ENCODE results near the gene SPATA19.

The SPATA19 gene

GRCh38 chr11:133818302-133818701, 27.0 kb downstream of the SPATA19 start:
- H3K9me3 Mint-ChIP-seq: no peaks in the 10 kb centered on the region
- H3K4me3 Mint-ChIP-seq: no peak overlapping the region
- intact Hi-C loops (cut with micrococcal nuclease): no loop called here
- H3K36me3 Mint-ChIP-seq (ENCODE audit: low read depth): no peaks in the 10 kb centered on the region
- H3K27me3 Mint-ChIP-seq: no peaks in the 10 kb centered on the region
- H3K4me1 Mint-ChIP-seq (ENCODE audit: low read depth): no peaks in the 10 kb centered on the region
- no peak overlapping the region for H3K27ac Mint-ChIP-seq

DNA sequence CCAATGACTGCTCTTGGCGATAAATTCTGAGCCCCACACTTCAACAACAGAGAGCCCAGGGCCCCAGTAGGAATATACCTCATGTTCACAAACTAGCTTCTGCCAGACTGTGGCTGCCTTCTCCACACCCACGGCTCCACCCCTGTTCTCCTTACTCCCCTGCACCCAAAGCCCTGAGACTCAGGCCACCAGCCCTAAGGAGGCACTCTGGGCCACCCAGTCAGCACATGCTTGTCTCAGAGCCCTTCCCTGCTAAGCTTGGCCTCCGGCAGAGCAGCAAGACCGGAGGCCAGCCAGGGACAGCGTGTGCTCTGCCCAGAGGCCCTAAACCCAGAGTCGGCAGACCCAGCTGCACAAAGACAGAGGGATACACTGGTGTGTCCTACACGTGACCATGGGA, 27.9 kb downstream of the SPATA19 start:
- intact Hi-C loops (cut with micrococcal nuclease): no loop called here
- Mint-ChIP-seq H3K27ac (no peak overlapping the region), H3K4me3 (no peak overlapping the region), H3K27me3 (no peaks in the 10 kb centered on the region), H3K4me1 (ENCODE audit: low read depth) (no peaks in the 10 kb centered on the region), H3K36me3 (ENCODE audit: low read depth) (no peaks in the 10 kb centered on the region), H3K9me3 (no peaks in the 10 kb centered on the region)

DNA sequence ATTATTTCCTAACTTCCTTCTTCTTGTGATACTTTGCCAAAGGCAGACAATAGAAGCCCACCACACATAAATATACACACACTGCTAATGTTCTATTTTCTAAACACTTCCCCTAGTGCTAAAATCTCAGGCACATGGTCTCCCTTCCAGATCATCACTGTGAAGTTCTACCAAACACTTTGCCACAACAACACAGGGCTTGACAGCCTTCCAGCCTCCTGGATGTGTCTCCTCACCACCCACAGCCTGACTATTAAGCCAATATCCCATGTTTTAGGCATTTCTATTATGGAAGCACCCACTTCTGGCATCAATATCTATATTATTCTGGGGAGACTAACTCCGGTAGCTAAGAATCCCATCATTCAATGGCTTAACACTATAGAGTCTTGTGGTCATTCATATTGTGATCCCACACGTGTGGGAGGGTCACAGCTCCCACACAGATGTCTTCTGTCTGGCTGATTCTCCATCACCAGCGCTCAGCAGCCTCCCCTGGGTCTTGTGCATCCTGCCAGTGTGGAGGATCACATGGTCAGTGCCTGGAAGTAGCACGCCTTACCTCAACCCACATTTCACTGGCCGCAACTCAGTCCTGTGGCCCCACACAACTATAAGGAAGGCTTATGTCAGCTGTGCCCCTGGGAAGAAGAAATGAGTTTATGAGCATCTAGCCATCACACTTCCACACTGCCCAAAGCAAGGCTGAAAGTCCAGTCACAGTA, 29.0 kb downstream of the SPATA19 start:
- no peaks in the 10 kb centered on the region for H3K9me3 Mint-ChIP-seq
- intact Hi-C loops (cut with micrococcal nuclease): no loop called here
- no peaks in the 10 kb centered on the region for H3K27me3 Mint-ChIP-seq
- no peaks in the 10 kb centered on the region for H3K4me1 Mint-ChIP-seq (ENCODE audit: low read depth)
- no peak overlapping the region for H3K27ac Mint-ChIP-seq
- H3K36me3 Mint-ChIP-seq (ENCODE audit: low read depth): no peaks in the 10 kb centered on the region
- no peak overlapping the region for H3K4me3 Mint-ChIP-seq

- Mint-ChIP-seq H3K36me3 (ENCODE audit: low read depth) (no peaks in the 10 kb centered on the region), H3K4me1 (ENCODE audit: low read depth) (no peaks in the 10 kb centered on the region), H3K9me3 (no peaks in the 10 kb centered on the region), H3K27me3 (no peaks in the 10 kb centered on the region), H3K27ac (no peak overlapping the region), H3K4me3 (no peak overlapping the region)
- intact Hi-C loops (cut with micrococcal nuclease): no loop called here
These were observed 29.7 kb downstream of the SPATA19 start for GRCh38 chr11:133815636-133816035.

DNA sequence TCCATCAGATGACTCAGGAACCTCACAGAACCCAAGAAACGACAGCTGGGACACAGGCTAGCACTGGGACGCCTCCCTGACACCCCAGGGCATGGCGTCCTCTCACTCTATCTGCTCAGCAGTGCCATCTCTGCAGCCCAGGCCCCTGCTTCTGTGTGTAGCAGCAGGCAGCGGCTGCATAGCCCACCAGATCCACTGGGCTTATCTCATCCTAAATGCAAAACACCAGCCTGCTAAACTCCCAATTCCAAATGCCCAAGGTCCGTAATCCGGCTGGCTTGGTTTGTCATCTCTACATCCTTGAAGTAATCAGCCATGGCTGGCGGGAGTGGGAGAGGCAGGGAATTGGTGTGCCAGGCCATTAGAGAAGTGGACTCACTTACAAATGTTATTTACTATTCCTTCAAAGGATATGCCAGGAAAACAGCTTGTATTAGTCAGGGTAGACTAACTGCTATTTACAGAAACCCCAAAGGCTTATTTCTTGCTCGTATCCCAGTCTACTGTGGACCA, 30.7 kb downstream of the SPATA19 start:
- H3K27me3 Mint-ChIP-seq: no peaks in the 10 kb centered on the region

GRCh38 chr11:133811850-133812685, 33.2 kb downstream of the SPATA19 start:
- Mint-ChIP-seq H3K36me3 (ENCODE audit: low read depth) (no peaks in the 10 kb centered on the region), H3K27ac (no peak overlapping the region), H3K4me3 (no peak overlapping the region), H3K4me1 (ENCODE audit: low read depth) (no peaks in the 10 kb centered on the region), H3K9me3 (no peaks in the 10 kb centered on the region), H3K27me3 (no peaks in the 10 kb centered on the region)
- intact Hi-C loops (cut with micrococcal nuclease): no loop called here

More for the DNA sequence above, 30.7 kb downstream of the SPATA19 start:
- Mint-ChIP-seq H3K4me1 (ENCODE audit: low read depth) (no peaks in the 10 kb centered on the region), H3K9me3 (no peaks in the 10 kb centered on the region), H3K4me3 (no peak overlapping the region), H3K27ac (no peak overlapping the region), H3K36me3 (ENCODE audit: low read depth) (no peaks in the 10 kb centered on the region)
- intact Hi-C loops (cut with micrococcal nuclease): no loop called here

GRCh38 chr11:133810766-133811165, 34.5 kb downstream of the SPATA19 start:
- Mint-ChIP-seq H3K27me3 (no peaks in the 10 kb centered on the region), H3K27ac (no peak overlapping the region), H3K36me3 (ENCODE audit: low read depth) (no peaks in the 10 kb centered on the region), H3K9me3 (no peaks in the 10 kb centered on the region), H3K4me1 (ENCODE audit: low read depth) (no peaks in the 10 kb centered on the region), H3K4me3 (no peak overlapping the region)
- intact Hi-C loops (cut with micrococcal nuclease): no loop called here

- intact Hi-C loops (cut with micrococcal nuclease): no loop called here
- no peaks in the 10 kb centered on the region for H3K4me1 Mint-ChIP-seq (ENCODE audit: low read depth)
- no peak overlapping the region for H3K27ac Mint-ChIP-seq
- H3K4me3 Mint-ChIP-seq: no peak overlapping the region
- no peaks in the 10 kb centered on the region for H3K9me3 Mint-ChIP-seq
- H3K36me3 Mint-ChIP-seq (ENCODE audit: low read depth): no peaks in the 10 kb centered on the region
- no peaks in the 10 kb centered on the region for H3K27me3 Mint-ChIP-seq
These were observed 35.5 kb downstream of the SPATA19 start for GRCh38 chr11:133809569-133810491.

DNA sequence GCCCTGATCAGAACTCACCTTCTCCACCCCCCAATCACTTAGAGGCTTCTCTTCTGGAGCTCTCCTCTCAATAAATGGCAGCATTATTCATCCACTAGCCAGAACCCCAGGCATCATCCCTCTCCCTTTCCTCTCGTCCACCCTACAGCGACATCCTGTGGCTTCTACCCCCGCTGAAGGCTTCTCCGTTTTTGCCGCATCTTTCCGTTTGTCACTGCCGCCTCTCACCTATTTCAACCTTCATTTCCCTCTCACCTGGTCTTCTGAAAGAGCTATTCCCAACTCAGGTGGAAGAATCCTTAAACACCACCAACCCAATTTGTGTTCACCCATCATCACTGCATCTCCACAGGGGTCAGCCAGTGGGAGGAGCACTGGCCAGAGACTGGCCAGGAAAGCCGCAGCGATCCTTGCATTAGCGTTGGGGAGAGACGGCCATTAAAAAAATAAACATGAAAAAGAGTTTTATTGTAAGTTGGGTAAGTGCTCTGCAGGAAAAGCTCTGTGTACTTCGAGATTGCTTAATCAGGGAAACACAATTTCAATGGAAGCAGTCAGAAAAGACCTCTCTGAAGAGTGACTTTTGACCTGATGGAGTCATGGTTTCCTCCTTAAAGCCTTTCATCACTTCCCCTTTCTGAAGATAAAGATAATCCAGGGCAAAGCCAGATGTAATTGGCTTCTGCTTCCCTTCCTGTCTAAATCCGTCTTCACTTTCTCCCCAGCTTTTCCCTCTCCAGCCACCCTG, 36.7 kb downstream of the SPATA19 start:
- Mint-ChIP-seq H3K4me1 (ENCODE audit: low read depth) (no peaks in the 10 kb centered on the region), H3K36me3 (ENCODE audit: low read depth) (no peaks in the 10 kb centered on the region), H3K4me3 (no peak overlapping the region), H3K9me3 (no peaks in the 10 kb centered on the region), H3K27ac (no peak overlapping the region), H3K27me3 (no peaks in the 10 kb centered on the region)
- intact Hi-C loops (cut with micrococcal nuclease): no loop called here

- no peak overlapping the region for H3K27ac Mint-ChIP-seq
- H3K9me3 Mint-ChIP-seq: no peaks in the 10 kb centered on the region
- H3K36me3 Mint-ChIP-seq (ENCODE audit: low read depth): no peaks in the 10 kb centered on the region
- intact Hi-C loops (cut with micrococcal nuclease): no loop called here
- H3K4me3 Mint-ChIP-seq: no peak overlapping the region
- H3K4me1 Mint-ChIP-seq (ENCODE audit: low read depth): no peaks in the 10 kb centered on the region
- H3K27me3 Mint-ChIP-seq: no peaks in the 10 kb centered on the region
These were observed 42.3 kb downstream of the SPATA19 start for GRCh38 chr11:133803026-133803425.

GRCh38 chr11:133801356-133801755, 44.0 kb downstream of the SPATA19 start:
- intact Hi-C loops (cut with micrococcal nuclease): no loop called here
- Mint-ChIP-seq H3K36me3 (ENCODE audit: low read depth) (no peaks in the 10 kb centered on the region), H3K4me3 (no peak overlapping the region), H3K9me3 (no peaks in the 10 kb centered on the region), H3K4me1 (ENCODE audit: low read depth) (no peaks in the 10 kb centered on the region), H3K27me3 (no peaks in the 10 kb centered on the region), H3K27ac (no peak overlapping the region)

DNA sequence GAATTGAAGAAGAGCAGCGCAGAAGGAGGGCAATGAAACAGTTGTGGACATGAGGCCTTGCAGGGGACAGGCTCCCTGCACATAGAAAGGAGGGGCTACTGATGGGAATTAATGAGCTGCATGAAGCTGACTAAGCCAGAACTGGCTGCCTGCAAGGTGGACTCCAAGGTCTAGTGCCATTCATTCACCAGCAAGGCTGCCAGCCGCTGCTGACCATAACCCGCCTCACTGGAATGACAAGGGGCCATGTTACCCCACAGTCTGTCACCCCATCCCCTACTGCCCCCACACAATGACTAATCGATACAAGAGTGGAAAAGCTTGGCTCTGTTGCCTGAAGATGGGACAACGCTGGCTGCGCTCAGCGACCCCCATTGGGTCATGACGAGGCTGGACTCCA, 44.6 kb downstream of the SPATA19 start:
- H3K27ac Mint-ChIP-seq: no peak overlapping the region
- H3K9me3 Mint-ChIP-seq: peaks cover 2% of the 10 kb centered on the region
- H3K4me1 Mint-ChIP-seq (ENCODE audit: low read depth): no peaks in the 10 kb centered on the region
- intact Hi-C loops (cut with micrococcal nuclease): no loop called here
- no peaks in the 10 kb centered on the region for H3K36me3 Mint-ChIP-seq (ENCODE audit: low read depth)
- H3K4me3 Mint-ChIP-seq: no peak overlapping the region
- H3K27me3 Mint-ChIP-seq: no peaks in the 10 kb centered on the region

GRCh38 chr11:133797554-133797953, 47.8 kb downstream of the SPATA19 start:
- intact Hi-C loops (cut with micrococcal nuclease): no loop called here
- Mint-ChIP-seq H3K4me1 (ENCODE audit: low read depth) (no peaks in the 10 kb centered on the region), H3K9me3 (peaks cover 16% of the 10 kb centered on the region), H3K4me3 (no peak overlapping the region), H3K36me3 (ENCODE audit: low read depth) (no peaks in the 10 kb centered on the region), H3K27me3 (no peaks in the 10 kb centered on the region), H3K27ac (no peak overlapping the region)

Measured in dendritic cell treated with granulocyte-macrophage colony-stimulating factor and Interleukin-4, amounts not matched to agents 40 ng/mL and 50 ng/mL, for 4 days (primary cell).